HepG2 (cell line): Measurements from ENCODE around the gene PCDH10.

Experiments
- CREB1 ChIP-seq, 2 experiments: fragments of 450-650 bp in 1 of 2; IDR thresholded peaks; 2 replicates each; pipeline ENCODE4 v1.6.1; 2016 to 2017; ENCODE audit warnings: control low read depth in 1 of 2, mild to moderate bottlenecking in 1 of 2, missing compliant biosample characterization in 1 of 2, missing genetic modification characterization in 1 of 2
- EZH2 ChIP-seq: conservative IDR thresholded peaks from 2 replicates; pipeline ENCODE4 v1.6.1; 2012; ENCODE audit warnings: mild to moderate bottlenecking, low read depth, low read length, moderate library complexity
- GZF1 ChIP-seq: sonication (generic); formaldehyde crosslinking; IDR thresholded peaks from 2 replicates; pipeline ENCODE4 v1.5.1; 2020; ENCODE audit warnings: mild to moderate bottlenecking, missing genetic modification reagents
- REST ChIP-seq, 2 experiments: IDR thresholded peaks; 2 replicates each; pipeline ENCODE4 v1.6.1; 2011 to 2012; ENCODE audit warnings: low read length in 2 of 2, borderline replicate concordance in 1 of 2, low read depth in 1 of 2, mild to moderate bottlenecking in 1 of 2, moderate library complexity in 1 of 2
- ZBTB33 ChIP-seq: sonication (generic); formaldehyde crosslinking; IDR thresholded peaks from 2 replicates; pipeline ENCODE4 v1.4.0; 2020; ENCODE audit warnings: missing genetic modification reagents
- ZNF263 ChIP-seq: sonication (generic); formaldehyde crosslinking; IDR thresholded peaks from 2 replicates; pipeline ENCODE4 v1.4.0; 2020; ENCODE audit warnings: missing genetic modification reagents
- ZNF792 ChIP-seq: IDR thresholded peaks from 2 replicates; pipeline ENCODE4 v1.6.1; 2016

- TF ChIP-seq ZNF792 (CRISPR knock-in tag): no peak
- no peak for TF ChIP-seq EZH2
- no peak for TF ChIP-seq CREB1 (IDR thresholded peaks at IDR 0.05)
- TF ChIP-seq CREB1 (CRISPR knock-in tag; IDR thresholded peaks at IDR 0.05): no peak
- no peak for TF ChIP-seq ZNF263 (CRISPR knock-in tag)
- TF ChIP-seq ZBTB33 (CRISPR knock-in tag): no peak
- TF ChIP-seq REST (IDR thresholded peaks at IDR 0.05; ENCODE audit: borderline replicate concordance in 1 of 2, low read depth in 1 of 2, low read length in 2 of 2): no peak
- no peak for TF ChIP-seq GZF1
These were observed 24.3 kb upstream of the PCDH10 start for GRCh38 chr4:133124746-133125145.
